ENCODE data around the gene HSPBP1. TPM values are rescaled to one million over a fixed set of nuclear protein-coding genes. Genes with fewer than 3 reads are reported as not detected.

Gene HSPBP1
- total RNA-seq, 1 donor from 2014 or later, result 19.0 TPM

DNA sequence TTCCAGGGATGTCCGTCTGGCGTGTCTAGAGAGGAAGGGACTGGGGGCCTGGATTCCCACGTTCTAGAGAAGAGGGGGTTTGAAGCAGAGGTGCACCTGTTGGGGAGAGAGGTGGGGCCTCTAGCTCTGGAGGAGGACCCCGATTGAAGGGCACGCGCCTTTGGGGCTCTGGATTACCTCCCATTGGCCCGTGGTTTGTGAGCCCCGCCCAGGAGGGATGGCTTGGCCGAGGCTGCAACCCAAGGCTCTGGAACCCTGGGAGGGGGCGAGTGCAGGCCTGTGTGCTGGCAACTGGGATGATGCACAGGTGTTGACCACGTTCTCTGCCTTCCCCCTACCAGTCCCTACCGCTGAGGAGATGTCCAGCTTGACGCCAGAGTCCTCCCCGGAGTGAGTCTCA is 25.1 kb upstream of the HSPBP1 start:
- no peak for DNase-seq (ENCODE audit: low read depth in 2 of 2)

DNA sequence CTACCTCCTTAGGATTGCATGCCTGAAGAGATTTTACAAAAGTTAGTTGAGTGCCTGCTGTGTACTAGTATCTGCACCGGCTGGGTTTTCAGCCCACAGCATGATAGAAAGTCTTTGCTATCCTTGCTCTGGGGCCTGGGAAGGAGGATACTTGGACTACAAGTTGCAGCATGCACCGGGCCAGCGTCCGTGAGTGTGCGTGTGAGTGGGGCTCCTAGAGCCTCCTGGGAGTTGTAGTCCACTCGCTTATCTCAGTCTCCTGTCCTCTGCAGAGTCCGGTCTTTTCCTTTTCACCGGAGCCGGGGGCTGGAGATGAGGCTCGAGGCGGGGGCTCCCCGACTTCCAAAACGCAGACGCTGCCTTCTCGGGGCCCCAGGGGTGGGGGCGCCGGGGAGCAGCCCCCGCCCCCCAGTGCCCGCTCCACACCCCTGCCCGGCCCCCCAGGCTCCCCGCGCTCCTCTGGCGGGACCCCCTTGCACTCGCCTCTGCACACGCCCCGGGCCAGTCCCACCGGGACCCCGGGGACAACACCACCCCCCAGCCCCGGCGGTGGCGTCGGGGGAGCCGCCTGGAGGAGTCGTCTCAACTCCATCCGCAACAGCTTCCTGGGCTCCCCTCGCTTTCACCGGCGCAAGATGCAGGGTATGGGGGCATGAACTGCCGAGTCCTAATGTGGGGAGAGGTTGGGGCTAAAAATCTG is 24.5 kb upstream of the HSPBP1 start:
- DNase-seq (ENCODE audit: low read depth in 2 of 2), result peak; percentile 46 to 51

DNA sequence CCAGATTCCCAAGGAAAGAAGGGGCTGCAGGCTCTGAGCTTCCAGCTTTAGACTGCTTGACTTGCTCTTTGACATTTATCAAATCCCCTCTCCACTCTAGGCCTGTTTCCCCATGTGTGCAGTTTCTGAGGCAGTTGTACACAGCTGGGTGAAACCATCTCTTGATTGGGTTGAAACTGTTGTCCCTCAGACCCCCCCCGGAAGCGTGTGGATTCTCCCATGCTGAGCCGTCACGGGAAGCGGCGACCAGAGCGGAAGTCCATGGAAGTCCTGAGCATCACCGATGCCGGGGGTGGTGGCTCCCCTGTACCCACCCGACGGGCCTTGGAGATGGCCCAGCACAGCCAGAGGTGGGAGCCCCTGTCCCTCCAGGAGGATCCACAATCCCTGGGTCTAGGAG is 23.6 kb upstream of the HSPBP1 start:
- peak; percentile 18 to 62 for DNase-seq (ENCODE audit: low read depth in 2 of 2)

DNA sequence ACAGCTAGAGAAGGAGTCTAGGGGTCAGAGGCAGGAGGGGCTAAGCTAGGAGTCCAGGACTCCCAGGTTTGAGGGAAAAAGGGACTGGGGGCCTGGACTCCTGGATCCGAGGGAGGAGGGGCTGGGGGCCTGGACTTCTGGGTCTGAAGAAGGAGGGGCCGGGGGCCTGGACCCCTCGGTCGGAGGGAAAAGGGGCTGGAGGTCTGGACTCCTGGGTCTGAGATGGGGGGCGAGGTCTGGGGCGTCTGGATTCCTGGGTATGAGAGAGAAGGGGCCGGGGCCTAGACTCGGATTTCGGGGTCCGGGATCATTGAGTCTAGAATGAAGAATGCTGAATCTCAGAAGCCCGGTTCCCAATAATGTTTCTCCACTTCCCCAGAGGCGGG is 22.4 kb upstream of the HSPBP1 start:
- DNase-seq (ENCODE audit: low read depth in 2 of 2), result no peak

DNA sequence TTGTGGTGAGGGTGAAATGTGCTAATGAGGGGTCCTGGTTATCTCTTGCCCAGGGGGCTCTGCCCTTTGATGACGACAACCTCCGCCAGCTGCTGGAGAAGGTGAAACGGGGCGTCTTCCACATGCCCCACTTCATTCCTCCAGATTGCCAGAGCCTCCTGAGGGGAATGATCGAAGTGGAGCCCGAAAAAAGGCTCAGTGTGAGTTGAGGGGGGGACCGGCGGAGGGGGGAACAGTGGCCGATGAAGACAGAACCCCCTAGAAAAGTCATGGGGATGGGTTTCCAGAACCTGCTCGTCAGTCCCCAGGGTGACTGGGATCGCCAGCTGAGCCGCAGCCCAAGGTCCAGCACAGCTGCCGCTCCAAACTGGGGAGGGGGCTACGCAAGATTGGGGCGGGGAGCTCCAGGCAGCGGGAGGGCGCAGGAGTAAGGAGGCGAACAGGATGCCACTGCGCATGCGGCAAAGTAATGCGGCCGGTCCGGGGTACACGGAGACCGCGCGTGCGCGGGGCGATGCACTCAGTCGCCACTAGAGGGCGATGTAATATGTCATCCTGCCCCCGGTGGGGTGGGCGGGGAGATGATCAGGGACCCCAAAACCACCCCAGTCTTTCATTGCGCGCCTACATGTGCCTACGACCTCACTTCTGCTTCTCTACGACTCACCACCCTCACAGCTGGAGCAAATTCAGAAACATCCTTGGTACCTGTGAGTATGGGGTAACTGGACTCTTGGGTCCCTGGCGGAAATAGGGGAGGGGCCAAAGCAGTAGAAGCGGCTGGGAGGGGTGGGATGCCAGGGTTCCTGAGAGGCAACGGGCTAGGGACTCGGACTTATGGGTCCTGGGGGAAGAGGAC is 21.8 kb upstream of the HSPBP1 start:
- peak; percentile 75 to 78 for DNase-seq (ENCODE audit: low read depth in 2 of 2)

DNA sequence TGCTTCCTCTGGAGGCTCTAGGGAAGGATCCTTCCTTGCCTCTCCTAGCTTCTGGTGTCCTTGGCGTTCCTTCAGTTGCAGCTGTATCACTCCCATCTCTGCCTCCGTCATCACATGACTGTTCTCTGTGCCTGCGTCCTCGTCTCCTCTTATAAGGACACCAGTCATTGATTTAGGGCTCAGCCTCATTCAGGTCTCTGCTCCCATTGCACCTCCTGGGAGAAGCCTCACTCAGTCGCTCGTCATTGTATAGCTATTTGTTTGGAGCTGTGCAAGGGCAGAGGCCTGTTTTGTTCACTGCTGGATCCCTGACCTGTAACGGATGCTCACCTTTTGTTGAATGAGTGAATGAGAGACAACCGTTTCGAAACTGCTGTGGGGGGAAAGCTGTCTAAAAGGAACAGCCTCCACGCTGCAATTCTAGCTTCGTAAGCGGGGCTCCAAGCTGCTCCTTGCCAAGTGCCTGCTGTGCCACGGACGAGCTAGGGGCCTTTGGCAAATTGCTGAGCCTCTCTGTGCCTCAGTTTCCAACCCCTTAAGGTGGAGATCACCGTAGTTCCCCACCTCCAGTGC is 21.1 kb upstream of the HSPBP1 start:
- no peak for DNase-seq (ENCODE audit: low read depth in 2 of 2)

DNA sequence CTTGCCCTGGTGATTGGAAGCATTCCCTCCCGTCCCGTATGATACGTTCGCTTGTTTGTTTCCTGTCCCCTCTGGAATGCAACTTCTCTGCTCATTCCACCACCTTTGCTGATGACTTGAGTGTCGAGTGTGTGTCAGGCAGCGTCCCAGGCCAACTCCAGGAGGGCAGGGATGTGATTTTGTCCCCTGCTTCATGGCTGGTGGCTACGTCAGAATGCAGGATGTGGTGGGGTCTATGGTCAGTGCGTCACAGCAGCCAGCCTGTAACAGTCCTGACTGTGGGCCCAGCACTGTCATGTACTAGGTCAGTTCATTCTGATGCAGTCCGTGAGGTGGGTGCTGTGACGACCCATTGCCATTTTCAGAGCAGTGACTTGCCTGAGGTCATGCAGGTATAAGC is 20.1 kb upstream of the HSPBP1 start:
- DNase-seq (ENCODE audit: low read depth in 2 of 2), result no peak

DNA sequence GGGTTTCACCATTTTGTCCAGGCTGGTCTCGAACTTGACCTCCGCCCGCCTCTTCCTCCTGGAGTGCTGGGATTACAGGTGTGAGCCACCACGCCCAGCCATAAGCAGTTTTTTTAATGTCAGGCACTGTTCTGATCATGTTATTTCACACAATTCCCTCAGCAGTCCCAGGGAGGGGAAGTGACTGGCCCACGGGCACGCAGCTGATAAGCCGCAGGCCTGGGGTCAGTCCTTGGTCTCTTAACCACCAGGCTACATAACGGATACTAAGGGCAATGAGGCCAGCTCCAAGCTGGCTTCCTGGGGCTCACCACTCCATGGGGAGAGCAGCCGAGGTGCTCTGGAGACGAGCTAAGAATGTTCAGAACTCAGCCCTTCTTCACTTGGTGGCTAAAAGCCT is 17.4 kb upstream of the HSPBP1 start:
- DNase-seq (ENCODE audit: low read depth in 2 of 2), result no peak

DNA sequence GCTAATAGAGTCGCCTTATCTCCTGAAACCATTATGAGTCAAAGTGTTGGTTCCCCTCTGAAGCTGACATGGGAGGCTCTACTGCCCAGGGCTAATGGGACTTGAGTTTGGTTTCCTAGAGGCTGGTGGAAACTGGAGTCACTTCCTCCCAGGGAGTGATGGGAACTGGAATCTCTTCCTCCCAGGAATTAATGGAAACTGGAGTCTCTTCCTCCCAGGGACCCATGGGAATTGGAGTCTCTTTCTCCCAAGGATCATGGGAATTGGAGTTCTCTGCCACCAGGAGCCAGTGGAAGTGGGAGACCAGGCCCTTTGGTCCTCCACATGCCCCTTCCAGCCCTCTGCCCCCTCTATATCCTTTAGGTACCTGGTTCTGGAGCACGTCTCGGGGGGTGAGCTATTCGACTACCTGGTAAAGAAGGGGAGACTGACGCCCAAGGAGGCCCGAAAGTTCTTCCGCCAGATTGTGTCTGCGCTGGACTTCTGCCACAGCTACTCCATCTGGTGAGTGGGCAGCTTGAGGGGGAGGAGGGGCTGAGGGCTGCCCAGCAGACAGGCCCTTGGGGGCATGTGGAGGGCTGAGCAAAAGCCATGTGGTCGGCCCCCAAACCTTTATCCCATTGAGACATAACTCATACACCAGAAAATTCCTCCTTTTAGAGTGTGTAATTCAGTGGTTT is 9.3 kb upstream of the HSPBP1 start:
- DNase-seq (ENCODE audit: low read depth in 2 of 2), result no peak

DNA sequence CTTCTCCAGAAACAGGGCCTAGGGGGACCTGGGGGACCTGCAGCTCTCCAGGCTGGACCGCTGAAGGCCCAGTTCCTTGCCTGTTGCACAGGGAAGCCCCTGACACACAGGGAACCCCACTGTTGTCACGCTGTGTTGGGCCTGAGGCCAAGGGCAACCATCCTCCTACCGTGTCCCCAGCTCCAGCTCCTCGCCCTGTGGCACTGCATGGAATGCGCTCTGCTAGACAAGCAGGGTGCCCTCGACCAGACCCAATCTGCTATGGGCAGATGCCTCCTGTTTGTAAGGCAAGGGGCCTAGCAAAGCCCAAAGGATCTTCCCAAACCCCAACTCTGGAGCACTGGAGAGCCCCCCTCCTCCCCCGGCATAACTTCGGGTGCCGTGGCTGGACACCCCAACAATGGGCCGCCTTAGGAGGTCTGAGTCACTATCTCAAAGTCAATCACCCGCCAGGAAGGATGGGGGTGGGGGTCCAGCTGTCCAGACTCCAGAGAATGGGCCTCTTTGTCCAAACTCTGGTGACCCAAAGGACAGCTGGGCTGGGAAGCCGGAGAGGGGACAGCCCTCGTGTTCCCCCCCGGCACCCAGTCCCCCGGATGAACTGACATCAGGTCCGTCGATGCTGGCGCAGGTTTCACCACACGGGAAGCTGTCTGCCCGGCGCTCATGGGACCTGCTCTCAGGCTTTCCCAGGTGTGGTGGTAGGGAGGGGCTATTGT is 7.6 kb upstream of the HSPBP1 start:
- no peak for DNase-seq (ENCODE audit: low read depth in 2 of 2)

DNA sequence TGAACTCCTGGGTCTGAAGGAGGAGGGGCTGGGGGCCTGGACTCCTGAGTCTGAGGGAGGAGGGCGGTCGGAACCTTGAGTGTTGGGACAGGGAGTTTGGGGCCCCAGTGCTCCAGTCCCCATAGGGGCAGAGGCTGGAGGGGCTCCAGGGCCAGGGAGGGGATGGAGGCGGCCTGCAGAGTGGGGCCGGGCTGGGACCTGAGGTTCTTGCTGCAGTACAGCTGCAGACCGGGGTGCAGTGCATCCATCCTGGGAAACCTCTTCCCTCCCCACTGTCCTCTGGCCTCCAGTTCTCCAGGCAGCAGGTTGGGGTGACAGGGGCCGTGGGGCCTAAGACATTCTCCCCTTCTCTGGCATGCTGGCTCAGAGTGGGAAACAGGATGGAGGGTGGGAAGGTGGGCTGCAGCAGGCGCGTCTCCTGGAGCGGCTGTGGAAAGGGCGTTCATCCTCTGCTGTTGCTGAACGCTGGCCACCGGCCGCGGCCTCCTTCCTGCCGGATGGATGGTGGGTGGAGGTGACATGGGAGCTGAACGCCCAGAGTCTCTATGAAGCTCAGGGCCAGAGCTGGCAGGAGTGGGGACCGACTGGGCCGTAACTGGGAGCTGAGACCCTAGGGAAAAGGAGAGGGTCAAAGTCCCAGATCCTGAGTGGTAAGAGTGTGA is 5.5 kb upstream of the HSPBP1 start:
- peak in 1 of 2 donors; percentile 40 for DNase-seq (ENCODE audit: low read depth in 2 of 2)

DNA sequence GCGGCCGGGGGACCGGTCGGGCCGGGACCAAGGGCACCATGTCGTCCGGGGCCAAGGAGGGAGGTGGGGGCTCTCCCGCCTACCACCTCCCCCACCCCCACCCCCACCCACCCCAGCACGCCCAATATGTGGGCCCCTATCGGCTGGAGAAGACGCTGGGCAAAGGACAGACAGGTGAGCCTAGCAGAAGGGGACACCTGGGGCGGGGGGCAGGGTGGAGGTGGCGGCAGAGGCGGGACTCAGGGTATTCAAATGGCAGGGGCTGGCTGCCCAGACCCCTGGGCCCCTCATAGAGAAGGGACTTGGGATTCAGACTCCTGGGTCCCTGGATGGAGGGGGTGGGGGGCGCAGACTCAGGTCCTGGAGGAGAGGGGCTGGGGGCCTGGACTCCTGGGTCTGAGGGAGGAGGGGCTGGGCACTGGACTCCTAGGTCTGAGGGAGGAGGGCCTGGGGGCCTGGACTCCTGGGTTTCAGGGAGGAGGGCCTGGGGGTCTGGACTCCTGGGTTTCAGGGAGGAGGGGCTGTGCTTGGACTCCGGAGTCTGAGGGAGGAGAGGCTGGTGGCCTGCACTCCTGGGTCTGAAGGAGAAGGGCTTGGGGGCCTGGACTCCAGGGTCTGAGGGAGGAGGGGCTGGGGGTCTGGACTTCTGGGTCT is 4.6 kb upstream of the HSPBP1 start:
- no peak for DNase-seq (ENCODE audit: low read depth in 2 of 2)

DNA sequence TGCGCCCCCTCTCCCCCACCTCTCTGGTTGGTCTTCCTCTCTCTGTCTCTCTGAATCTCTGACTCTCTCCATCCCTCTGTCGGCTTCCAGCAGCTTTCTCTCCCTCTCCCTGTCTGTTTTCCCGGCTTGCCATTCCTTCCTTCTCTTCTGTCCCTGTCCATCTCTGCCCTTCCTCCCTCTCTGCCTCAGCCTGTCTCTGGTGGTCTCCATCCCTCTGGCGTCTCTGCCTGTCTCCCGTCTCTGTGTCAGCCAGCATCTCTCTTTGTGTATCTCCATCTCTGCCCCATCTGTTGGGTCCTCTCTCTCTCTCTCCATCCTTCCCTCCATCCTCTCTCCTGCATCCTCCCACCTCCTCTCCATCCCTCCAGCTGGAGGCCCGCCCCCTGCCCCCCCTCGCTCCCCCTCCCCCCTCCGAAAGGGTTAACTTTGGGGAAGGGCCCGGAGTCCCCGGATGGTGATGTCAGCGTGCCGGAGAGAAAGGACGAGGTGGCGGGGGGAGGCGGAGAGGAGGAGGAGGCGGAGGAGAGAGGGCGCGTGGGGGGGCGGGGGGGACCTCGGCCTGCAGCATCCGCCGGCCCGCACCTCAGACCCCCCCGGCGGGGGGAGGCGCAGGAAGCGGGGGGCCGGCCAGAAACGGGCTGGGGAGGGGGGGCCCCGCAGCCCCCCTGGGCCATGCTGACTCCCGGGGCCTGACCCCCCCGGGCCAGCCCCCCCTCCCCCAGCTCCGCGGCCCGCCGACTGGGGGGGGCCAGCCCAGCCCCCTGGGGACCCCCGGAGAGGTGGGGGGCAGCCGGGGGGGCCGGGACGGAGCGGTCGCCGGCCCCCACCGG is 3.9 kb upstream of the HSPBP1 start, which contains the start of gene BRSK1:
BRSK1 (plus strand) TSS at position 450 of the 830 bp plus-strand sequence. CDS start 446 bp downstream, outside the sequence.
- no peak for DNase-seq (ENCODE audit: low read depth in 2 of 2)

DNA sequence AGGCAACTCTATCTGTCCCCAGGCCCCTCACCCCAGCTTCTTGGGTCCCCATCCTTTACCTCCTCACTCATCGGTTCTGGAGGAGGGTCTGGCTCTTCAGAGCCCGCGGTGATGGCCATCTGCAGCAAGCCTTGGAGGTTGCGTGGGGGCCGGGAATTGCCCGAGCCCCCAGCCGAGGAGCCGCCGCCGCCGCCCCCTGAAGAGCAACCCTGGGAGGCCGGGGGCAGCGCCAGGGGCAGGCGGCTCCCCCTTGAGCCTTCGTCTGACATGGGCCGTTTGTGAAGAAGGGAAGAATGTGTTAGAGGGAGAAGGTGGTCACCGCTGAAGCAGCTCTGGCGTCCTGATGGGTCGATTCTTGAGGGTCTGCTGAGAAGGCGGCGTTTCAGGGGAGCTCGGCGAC is 570 bp downstream of the HSPBP1 start:
- DNase-seq (ENCODE audit: low read depth in 2 of 2), result no peak

DNA sequence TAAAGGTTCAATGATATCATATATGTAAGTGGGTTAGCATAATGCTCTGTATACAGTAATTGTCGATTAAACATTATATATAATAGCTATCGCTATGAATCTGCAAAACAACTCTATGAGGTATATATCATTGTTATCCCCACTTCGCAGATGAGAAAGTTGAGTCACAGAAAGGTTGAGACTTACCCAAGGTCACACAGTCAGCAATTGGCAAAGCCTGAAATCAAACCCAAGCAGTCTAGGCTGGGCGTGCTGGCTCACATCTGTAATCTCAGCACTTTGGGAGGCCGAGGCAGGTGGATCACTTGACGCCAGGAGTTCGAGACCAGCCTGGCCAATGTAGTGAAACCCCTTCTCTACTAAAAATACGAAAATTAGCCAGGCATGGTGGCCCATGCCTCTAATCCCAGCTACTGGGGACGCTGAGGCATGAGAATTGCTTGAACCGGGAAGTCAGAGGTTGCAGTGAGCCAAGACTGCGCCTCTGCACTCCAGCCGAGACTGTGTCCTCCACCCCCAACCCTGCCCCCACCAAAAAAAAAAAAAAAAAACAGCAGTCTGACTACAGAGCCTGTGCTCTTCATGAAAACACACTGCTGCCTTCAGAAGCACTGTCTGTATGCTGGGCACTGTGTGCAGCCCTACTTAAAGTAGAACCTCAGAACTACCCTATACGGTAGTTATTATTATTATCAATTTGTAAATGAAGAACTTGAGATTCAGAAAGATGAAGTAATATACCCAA is 1.3 kb downstream of the HSPBP1 start:
- DNase-seq (ENCODE audit: low read depth in 2 of 2), result no peak

DNA sequence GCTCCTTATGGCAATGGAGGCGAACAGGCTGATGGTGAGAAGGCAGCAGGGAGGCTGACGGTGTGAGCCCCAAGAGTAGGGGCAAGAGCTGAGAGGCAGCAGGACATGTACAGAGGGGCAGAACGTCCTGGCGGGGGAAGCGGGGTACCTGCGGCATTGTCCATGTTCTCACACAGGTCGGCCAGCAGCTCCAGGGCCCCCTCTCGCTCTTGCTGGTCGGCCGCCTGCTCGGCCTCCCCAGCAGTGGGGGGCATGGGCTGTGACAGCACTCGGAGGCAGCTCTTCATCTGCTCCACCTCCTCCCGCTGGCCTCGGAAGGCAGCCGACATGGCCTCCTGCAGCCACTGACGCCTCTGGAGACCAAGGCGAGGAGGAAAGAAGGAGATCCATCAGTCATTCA is 2.4 kb downstream of the HSPBP1 start:
- no peak for DNase-seq (ENCODE audit: low read depth in 2 of 2)

DNA sequence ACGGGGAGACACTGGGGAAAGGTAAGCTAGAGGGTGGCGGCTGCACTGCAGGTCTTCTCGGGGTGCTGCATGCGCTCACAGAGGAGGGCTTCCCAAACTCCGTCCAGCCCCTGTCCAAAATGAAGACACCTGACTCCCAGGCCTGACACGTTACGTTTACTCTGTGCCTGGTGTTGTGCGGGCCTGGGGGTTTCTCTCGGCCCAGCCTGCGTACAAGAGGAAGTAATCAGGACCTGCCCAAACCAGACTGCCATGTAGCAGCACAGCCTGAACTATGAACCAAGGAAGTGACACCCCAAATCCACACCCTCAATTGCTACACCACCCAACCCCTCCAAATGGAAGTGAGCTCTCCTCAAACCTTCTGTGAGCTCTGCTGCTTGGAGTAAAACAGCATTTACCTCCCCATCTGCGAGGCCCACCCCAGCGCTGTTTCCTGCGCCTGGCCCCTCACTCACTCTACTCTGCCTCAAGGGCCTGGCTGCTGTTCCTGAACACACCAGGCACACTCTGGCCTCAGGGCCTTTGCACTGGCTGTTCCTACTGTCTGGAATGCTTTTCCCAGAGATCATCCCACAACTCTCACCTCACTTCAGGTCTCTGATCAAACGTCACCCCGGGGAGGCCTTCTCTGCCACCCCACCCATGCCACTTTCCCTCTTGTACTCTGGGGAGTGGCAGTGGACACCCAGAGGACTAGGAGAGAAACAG is 3.0 kb downstream of the HSPBP1 start:
- DNase-seq (ENCODE audit: low read depth in 2 of 2), result no peak
